ENCODE results near the gene CKAP2L.

Gene CKAP2L

GRCh38 chr2:112760149-112760548 lies 4.3 kb downstream of the CKAP2L start:
- no peak for DNase-seq

GRCh38 chr2:112758711-112759110 lies 5.7 kb downstream of the CKAP2L start:
- DNase-seq, result no peak

- DNase-seq, result no peak
Observed at GRCh38 chr2:112757265-112757664, 7.1 kb downstream of the CKAP2L start.

DNA sequence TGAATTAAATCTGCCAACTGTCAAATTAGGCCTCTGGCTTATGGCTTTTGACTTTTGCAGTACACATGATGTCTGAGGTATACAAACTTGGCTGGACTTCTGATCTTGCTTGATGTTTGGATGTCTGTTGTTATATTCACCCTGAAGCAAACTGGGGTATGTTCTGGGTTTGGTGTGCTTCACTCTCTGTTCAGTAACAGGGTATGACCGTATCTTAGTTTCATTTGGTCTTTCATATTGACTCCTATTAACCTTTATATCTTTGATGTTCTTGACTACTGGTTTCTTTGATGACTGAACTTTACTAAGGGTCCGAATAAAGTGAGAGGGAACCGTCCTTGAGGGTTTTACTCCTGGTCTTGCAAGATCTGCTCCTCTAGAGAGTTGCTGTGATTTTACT lies 8.2 kb downstream of the CKAP2L start:
- DNase-seq, result no peak

DNA sequence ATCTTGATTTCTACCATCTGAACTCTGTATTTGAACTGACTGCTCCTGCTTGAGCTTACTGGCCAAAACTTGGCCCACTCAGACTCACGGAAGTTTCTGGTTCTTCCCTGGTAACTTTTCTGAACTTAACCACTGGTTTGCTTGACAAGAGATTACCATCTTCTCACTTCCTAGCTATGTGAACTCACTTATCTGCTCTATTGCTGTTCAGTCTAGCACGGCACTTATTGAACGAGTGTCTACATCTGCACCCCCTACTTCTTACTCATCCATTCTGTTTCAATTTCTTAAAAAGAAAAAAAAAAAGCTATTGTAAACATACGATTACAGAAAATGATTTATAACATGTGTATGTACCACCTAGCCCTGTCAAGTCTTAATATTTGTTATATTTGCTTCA lies 9.0 kb downstream of the CKAP2L start:
- no peak for DNase-seq

GRCh38 chr2:112754564-112754963 lies 9.8 kb downstream of the CKAP2L start:
- no peak for DNase-seq

DNA sequence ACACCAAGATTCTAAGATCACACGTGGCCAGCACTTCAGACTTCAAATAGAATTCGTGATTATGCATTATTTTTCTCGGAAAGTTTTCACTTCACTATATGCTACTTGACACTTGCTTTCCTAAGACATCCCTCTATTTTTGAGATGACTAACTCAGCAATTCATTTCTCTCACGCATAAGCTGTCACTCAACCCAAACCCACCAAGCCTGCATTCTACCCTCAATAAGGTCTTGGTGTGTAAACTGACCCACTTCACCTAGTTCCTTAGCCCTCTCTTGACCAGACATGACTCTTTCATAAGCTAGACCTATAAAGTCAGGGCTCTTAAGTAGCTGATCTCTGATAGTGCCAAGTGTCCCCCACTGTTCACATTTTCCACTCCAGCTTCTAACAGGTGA lies 11.7 kb downstream of the CKAP2L start:
- no peak for DNase-seq

DNA sequence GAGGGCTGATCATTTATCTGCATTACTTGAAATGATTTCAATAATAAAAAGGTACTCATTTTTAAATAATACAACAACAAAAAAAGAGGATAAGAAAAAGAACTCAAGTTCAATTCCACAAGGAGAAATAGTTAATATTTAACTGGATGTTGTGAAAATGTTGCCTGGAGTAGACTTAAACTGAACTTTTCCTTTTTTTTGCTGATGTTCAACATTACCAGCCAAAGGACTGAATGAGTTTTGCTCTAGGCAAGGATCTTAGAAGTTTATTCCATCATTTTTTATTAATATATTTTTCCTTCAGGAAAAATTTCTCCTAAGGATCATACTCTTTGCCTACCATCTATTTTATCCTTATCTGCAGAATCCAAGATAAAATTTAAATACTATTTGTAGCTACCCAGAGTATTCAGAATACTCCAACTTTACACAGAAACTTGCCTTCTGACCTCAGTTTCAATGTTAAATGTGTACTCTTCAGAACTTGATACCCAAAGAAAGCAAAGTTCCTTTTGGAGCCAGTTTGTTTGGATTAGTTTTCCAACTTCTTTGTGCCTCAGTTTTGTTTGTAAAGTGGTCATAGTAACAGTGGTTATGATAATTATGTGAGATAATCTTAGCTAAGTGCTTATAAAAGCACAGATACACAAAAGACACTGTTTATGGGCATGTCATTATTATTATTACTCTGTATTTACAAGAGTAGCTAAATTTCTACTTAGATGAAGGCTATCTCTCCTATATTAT lies 12.8 kb downstream of the CKAP2L start:
- no peak for DNase-seq

- DNase-seq, result no peak
Observed at GRCh38 chr2:112750560-112750843, 13.9 kb downstream of the CKAP2L start.

- DNase-seq, result peak; percentile 79
Observed at GRCh38 chr2:112749755-112750559, 14.5 kb downstream of the CKAP2L start.

DNA sequence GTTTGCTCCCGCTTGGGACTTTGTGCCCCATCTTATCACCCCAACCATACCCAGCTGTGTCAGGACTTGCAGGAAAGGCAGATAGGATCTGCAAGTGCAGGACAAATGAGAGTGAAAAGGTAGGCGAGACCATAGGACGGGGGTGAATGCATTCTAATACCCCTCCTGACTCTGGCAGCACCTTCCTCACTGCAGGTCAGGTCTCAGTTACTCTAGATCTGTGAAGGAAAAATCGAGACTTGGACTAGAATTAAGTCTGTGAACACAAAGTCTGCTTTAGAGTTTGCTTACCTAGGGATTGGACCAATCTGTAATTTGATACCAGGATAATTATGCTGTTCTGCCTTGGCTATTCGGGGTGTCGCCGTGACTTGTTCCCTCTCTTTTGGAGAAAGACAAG lies 23.9 kb downstream of the CKAP2L start:
- DNase-seq, result no peak

- DNase-seq, result no peak
Observed at GRCh38 chr2:112737542-112738232, 26.7 kb downstream of the CKAP2L start.

GRCh38 chr2:112733871-112734270 lies 30.5 kb downstream of the CKAP2L start:
- no peak for DNase-seq

- no peak for DNase-seq
Observed at GRCh38 chr2:112733456-112733855, 31.0 kb downstream of the CKAP2L start.

GRCh38 chr2:112731479-112731878 lies 32.9 kb downstream of the CKAP2L start:
- DNase-seq, result no peak

- no peak for DNase-seq
Observed at GRCh38 chr2:112730791-112731190, 33.6 kb downstream of the CKAP2L start.

DNA sequence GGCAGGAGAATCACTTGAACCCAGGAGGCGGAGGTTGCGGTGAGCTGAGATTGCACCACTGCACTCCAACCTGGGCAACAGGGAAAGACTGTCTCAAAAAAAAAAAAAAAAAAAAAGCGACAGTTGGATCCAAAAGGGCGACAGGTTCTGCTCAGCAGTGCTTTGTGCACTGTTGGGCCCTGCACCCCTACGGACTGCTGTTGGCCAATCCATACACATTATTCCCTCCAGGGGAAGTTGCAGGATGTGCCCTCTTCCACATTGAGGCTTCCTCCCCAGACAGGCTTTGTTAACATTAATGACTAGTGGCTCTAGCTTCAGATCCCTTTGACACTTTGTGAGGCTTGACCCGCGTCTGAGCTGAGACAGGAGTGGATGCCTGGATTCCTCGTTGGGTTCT lies 34.2 kb downstream of the CKAP2L start:
- DNase-seq, result no peak

- no peak for DNase-seq
Observed at GRCh38 chr2:112728378-112729175, 35.8 kb downstream of the CKAP2L start.

- DNase-seq, result no peak
Observed at GRCh38 chr2:112728029-112728362, 36.4 kb downstream of the CKAP2L start.

DNA sequence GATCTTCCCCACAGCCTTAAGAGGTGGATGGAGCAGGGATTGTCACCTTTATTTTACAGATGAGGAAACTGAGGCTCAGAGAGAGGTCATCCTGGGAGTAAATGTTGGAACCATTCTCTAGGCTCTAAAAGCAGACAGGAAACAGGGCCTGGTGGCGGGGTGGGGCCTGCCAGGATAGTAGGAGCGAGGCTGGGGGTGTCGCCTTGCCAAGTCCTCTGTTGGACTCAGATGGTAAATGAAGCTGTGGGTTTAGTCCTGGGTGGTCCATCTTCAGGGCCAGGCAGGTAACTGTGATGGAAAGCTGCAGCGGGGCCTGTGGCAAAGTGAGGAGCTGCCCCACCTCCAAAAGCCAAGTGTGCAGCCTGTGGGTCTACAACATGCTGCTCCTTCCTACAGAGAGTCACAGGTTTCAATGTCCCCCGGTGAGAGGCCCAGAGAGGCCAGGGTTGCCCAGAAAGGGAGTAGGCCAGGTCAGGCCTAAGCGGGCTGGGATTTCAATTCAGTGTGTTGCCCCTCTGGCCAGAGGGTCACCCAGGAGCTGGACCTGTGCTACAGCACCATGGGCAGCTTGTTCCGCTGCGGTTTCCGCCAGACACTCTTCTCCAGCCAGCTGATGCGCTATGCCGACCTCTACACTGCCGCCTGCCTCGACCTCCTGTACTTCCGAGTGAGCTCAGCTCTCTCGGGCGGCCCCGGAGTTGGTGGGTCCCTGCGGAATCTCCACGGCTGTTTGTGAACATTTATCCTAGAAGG lies 37.0 kb downstream of the CKAP2L start:
- no peak for DNase-seq

- peak; percentile 94 for DNase-seq
Observed at GRCh38 chr2:112726487-112727190, 37.8 kb downstream of the CKAP2L start.
